ENCODE measurements around the gene PKD1L1. TPM values are rescaled to one million over a fixed set of nuclear protein-coding genes. Genes with fewer than 3 reads are reported as not detected.

PKD1L1 gene
- polyA plus RNA-seq, 1 donor (not counting 4 experiments of a cell fraction or from before 2014, with no cell fraction given), result 0.04 TPM

DNA sequence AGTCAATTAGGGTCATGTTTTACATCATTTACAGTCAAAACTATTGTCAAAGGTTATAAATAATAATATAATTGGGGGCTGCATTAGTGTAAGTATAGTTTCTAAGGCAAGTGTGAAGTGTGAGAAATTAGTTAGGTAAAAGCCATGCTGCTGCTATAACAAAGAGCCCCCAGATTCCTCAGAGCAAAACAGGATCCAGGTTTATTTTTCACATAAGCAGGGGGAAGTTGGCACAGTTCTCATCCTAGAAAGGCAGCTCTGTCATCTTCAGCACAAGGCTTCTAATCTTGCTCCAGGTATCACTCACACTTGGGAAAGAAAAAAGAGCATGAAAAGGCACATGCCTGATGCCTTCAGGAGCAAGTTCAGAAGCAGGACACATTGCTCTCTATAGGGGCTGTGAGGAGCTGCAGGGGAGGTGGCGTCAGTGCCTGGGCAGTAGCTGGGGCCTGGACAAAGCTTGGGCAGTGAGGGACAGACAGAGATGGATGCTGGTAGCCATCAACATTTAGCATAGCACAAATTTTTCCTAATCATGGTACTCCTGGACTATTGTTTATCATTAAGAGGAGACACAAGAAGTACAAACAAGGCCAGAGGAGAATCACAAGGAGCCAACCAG lies 170.6 kb downstream of the PKD1L1 start:
- TF ChIP-seq CTCF (optimal IDR thresholded peaks at IDR 0.05 in 1 of 3, IDR thresholded peaks at IDR 0.05 in 1 of 3, conservative IDR thresholded peaks at IDR 0.05 in 1 of 3; ENCODE audit: extremely low read depth in 1 of 3, insufficient read depth in 2 of 3, low read length in 3 of 3) (no peak), EZH2 (IDR thresholded peaks at IDR 0.05; ENCODE audit: low read length) (no peak)
- no peaks in the 10 kb centered on the region for H3K9me1 ChIP-seq (ENCODE audit: control insufficient read depth, extremely low read depth, insufficient read depth, low read length)
- H3K27me3 ChIP-seq (ENCODE audit: control insufficient read depth, extremely low read depth, insufficient read depth, low read length), result no peaks in the 10 kb centered on the region
- H3K36me3 ChIP-seq (ENCODE audit: control insufficient read depth in 2 of 2, extremely low read depth in 1 of 2, insufficient read depth in 2 of 2, low read length in 2 of 2), result no peaks in the 10 kb centered on the region
- dilution Hi-C loops (cut with MboI; ENCODE audit: extremely low pct_ligation_motif_present, low sequenced_read_pairs), result no loop called here
- H2AFZ ChIP-seq (ENCODE audit: control insufficient read depth, low read length), result peak overlapping the region; percentile 6
- H3K4me1 ChIP-seq (ENCODE audit: control insufficient read depth, extremely low read depth, insufficient read depth, low read length), result peaks cover 22% of the 10 kb centered on the region
- peak overlapping the region; percentile 34 for H3K27ac ChIP-seq (ENCODE audit: control insufficient read depth, insufficient read depth, low read length)
- H4K20me1 ChIP-seq (ENCODE audit: control insufficient read depth, extremely low read depth, insufficient read depth, low read length), result no peaks in the 10 kb centered on the region
- H3K9me3 ChIP-seq (ENCODE audit: control insufficient read depth, low read depth, low read length), result no peaks in the 10 kb centered on the region
- no peak overlapping the region for H3K4me3 ChIP-seq (ENCODE audit: control insufficient read depth in 2 of 3, extremely low read depth in 1 of 3, insufficient read depth in 2 of 3, low read depth in 1 of 3, low read length in 3 of 3)
- DNase-seq (ENCODE audit: low read depth, low spot score) (no peak), FAIRE-seq (no peak)
- H3K4me2 ChIP-seq (ENCODE audit: control insufficient read depth, extremely low read depth, insufficient read depth, low read depth, low read length), result no peak overlapping the region
- H3K79me2 ChIP-seq (ENCODE audit: control insufficient read depth, insufficient read depth, low read length), result no peaks in the 10 kb centered on the region
- peak overlapping the region; percentile 1 for H3K9ac ChIP-seq (ENCODE audit: control insufficient read depth, extremely low read depth, insufficient read depth, low read length)

GRCh38 chr7:47776335-47776734 lies 171.9 kb downstream of the PKD1L1 start:
- no peaks in the 10 kb centered on the region for H3K79me2 ChIP-seq (ENCODE audit: control insufficient read depth, insufficient read depth, low read length)
- no peaks in the 10 kb centered on the region for H4K20me1 ChIP-seq (ENCODE audit: control insufficient read depth, extremely low read depth, insufficient read depth, low read length)
- H3K4me2 ChIP-seq (ENCODE audit: control insufficient read depth, extremely low read depth, insufficient read depth, low read depth, low read length), result no peak overlapping the region
- peaks cover 2% of the 10 kb centered on the region for H3K9me1 ChIP-seq (ENCODE audit: control insufficient read depth, extremely low read depth, insufficient read depth, low read length)
- H2AFZ ChIP-seq (ENCODE audit: control insufficient read depth, low read length), result no peak overlapping the region
- H3K9me3 ChIP-seq (ENCODE audit: control insufficient read depth, low read depth, low read length), result no peaks in the 10 kb centered on the region
- H3K27ac ChIP-seq (ENCODE audit: control insufficient read depth, insufficient read depth, low read length), result no peak overlapping the region
- no peak overlapping the region for H3K4me3 ChIP-seq (ENCODE audit: control insufficient read depth in 2 of 3, extremely low read depth in 1 of 3, insufficient read depth in 2 of 3, low read depth in 1 of 3, low read length in 3 of 3)
- H3K27me3 ChIP-seq (ENCODE audit: control insufficient read depth, extremely low read depth, insufficient read depth, low read length), result no peaks in the 10 kb centered on the region
- no peaks in the 10 kb centered on the region for H3K36me3 ChIP-seq (ENCODE audit: control insufficient read depth in 2 of 2, extremely low read depth in 1 of 2, insufficient read depth in 2 of 2, low read length in 2 of 2)
- TF ChIP-seq CTCF (optimal IDR thresholded peaks at IDR 0.05 in 1 of 3, IDR thresholded peaks at IDR 0.05 in 1 of 3, conservative IDR thresholded peaks at IDR 0.05 in 1 of 3; ENCODE audit: extremely low read depth in 1 of 3, insufficient read depth in 2 of 3, low read length in 3 of 3), result no peak
- no peak for TF ChIP-seq EZH2 (IDR thresholded peaks at IDR 0.05; ENCODE audit: low read length)
- dilution Hi-C loops (cut with MboI; ENCODE audit: extremely low pct_ligation_motif_present, low sequenced_read_pairs), result no loop called here
- no peak overlapping the region for H3K9ac ChIP-seq (ENCODE audit: control insufficient read depth, extremely low read depth, insufficient read depth, low read length)
- FAIRE-seq (peak; percentile 43), DNase-seq (ENCODE audit: low read depth, low spot score) (peak; percentile 26)
- H3K4me1 ChIP-seq (ENCODE audit: control insufficient read depth, extremely low read depth, insufficient read depth, low read length), result peaks cover 18% of the 10 kb centered on the region
